ENCODE results near the gene ME3. TPM values are rescaled to one million over a fixed set of nuclear protein-coding genes. Genes with fewer than 3 reads are reported as not detected.

Gene ME3
- total RNA-seq, 1 donor from 2014 or later: 67.7 TPM

DNA sequence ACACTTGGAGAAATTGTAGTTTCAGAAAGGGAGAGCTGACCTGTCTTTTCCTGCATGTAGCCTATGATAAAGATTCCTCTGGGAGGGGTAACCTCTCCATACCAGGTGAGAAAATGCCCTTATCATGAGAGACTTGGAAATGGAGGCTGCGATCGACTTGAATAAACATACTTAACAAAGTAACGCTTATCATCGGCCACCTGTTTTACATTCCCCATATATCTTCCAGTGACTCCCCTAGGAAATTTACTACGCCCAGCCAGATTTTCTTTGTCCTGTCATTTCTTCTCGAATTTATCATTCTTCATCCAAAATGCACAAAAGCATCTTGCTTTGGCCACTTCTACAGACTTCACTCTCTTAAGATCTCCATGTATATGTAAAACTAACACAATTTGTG lies 154.2 kb downstream of the ME3 start:
- DNase-seq (ENCODE audit: low read depth, low spot score): no peak

DNA sequence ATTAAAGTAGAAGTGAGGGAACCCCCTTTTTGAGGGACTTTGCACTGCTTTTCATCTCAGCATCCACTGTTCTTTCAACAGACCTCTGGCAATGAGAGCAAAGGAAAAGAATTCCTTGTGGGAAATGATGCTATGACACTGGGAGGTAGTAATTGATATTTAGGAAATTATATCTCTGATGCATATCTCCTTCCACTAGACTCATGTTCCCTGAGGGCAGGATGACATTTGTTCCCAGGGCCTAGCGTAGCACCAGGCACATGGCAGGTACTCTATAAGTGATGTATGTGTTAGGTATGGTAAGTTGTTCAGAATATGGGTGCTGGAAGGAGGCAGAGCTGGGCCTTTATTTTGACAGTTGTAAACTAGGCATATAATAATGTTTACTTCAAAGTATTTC lies 154.9 kb downstream of the ME3 start:
- DNase-seq (ENCODE audit: low read depth, low spot score): no peak

GRCh38 chr11:86515297-86516094 lies 156.9 kb downstream of the ME3 start:
- peak; percentile 95 for DNase-seq (ENCODE audit: low read depth, low spot score)

DNA sequence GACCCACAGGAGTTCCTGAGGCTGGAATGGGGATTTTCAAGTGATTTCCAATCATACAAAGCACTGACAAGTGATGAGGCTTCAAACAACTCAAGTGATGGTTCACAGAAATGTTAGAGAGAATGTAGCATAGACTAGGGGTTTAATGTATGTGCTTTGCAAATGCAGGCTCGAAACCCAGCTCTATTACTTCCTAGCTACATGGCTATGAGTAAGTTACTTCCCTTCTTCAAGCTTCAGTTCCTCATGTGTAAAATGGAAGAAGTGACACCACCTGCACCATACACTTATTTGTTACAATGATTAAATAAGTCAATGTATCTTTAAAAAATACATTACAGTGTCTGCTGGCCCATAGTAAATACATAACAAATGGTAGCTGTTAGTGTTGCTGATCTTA lies 158.0 kb downstream of the ME3 start:
- no peak for DNase-seq (ENCODE audit: low read depth, low spot score)

DNA sequence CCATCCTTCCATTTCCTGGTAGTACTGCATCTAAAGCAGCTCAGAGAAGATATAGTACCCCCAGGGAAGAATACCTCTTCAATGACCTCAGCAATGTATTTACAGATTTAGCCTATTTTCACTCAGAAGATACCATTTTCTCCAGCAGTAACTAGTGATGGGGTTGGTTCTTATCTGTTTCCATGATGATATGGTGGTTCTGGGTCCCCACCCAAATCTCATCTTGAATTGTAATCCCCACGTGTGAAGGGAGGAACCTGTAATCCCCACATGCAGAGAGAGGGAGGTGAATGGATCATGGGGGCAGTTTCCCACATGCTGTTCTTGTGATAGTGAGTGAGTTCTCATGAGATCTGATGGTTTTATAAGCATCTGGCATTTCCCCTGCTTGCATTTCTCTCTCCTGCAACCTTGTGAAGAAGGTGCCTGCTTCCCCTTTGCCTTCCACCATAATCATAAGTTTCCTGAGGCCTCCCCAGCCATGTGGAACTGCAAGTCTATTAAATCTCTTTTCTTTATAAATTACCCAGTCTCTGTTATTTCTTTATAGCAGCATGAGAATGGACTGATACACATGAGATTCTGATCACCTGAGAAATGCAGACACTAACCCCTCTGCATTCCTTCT lies 158.6 kb downstream of the ME3 start:
- DNase-seq (ENCODE audit: low read depth, low spot score): no peak

DNA sequence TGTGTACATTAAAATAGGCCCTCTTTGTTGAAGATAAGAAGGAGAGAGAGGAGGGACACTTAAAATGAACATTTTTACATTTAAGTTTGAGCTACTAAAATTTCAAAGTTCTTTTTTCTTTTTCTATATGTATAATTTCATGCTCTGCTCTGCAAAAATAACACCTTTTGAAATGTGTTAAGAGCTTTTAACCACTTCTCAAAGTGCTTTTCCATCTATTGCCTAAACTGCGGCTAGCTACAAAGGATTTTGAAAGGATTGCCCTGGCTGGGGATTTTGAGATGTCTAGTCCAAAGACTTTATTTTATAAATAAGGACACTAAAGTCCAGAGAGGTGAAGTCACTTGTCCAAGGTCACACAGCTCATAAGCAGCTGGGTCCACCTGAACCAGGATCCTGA lies 159.3 kb downstream of the ME3 start:
- DNase-seq (ENCODE audit: low read depth, low spot score): no peak

DNA sequence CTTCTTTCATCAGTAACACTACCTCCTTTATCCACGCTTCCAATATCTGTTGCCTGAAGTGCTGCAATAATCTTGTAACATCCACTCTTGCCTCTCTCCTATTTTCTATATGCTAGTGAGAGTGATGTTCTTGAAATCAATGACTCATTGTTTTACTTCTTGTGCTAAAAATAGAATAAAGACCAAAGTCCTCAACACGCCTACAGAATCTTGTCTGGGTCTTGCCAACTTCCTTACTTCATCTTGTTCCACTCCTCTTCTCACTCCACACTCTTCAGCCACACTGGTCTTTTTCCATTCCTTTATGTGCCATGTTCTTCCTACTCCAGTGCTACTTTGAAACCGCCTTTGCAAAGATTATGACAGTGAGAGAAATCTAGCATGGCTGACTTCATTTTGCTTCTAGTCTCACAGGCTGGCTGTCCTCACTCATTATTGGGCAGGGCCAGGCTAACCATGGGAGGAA lies 161.3 kb downstream of the ME3 start:
- DNase-seq (ENCODE audit: low read depth, low spot score): no peak

- no peak for DNase-seq (ENCODE audit: low read depth, low spot score)
Measured at GRCh38 chr11:86510674-86511073, 161.7 kb downstream of the ME3 start.

DNA sequence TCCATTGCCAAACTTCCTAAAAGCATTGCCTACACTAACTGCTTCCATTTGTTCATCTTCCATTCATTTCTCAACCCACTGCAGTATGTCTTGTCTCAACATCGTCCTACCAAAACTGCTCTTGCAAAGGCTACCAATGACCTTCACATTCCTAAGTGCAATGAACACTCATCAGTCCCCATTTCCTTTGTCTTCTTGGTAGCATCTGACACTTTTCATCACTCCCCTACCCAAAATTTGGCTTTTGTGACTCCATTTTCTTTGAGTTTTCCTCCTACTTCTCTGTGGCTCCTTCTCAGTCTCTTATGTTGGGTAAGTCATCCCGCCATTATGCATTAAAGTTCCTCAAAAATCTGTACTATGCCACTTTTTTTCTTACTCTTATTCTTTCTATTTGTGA lies 162.3 kb downstream of the ME3 start:
- DNase-seq (ENCODE audit: low read depth, low spot score): no peak

- DNase-seq (ENCODE audit: low read depth, low spot score): no peak
Measured at GRCh38 chr11:86509588-86509974, 162.8 kb downstream of the ME3 start.

GRCh38 chr11:86508604-86509587 lies 163.5 kb downstream of the ME3 start:
- DNase-seq (ENCODE audit: low read depth, low spot score): no peak

- no peak for DNase-seq (ENCODE audit: low read depth, low spot score)
Measured at GRCh38 chr11:86507249-86507845, 165.1 kb downstream of the ME3 start.

DNA sequence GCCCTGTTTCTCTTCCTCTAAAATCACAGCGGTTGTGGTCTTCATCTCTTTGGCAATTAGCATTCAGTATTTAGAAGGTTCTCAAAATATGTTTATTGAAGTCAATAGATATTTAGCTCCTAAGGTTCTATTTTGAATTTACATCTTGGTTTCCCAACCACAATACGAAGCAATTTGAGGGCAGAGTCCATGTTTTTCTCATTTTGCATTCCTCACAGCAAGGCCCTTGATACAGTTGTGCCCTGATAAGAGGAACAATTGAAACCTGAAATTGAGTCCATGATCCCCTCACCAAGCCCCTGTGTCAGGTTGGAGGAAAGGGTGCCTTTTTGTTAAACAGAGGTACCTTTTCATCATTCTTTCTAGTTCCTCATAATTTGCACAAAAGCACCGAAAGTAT lies 166.2 kb downstream of the ME3 start:
- no peak for DNase-seq (ENCODE audit: low read depth, low spot score)

GRCh38 chr11:86503131-86503530 lies 169.3 kb downstream of the ME3 start:
- no peak for DNase-seq (ENCODE audit: low read depth, low spot score)

- no peak for DNase-seq (ENCODE audit: low read depth, low spot score)
Measured at GRCh38 chr11:86502137-86502642, 170.2 kb downstream of the ME3 start.

- DNase-seq (ENCODE audit: low read depth, low spot score): no peak
Measured at GRCh38 chr11:86500500-86501140, 171.8 kb downstream of the ME3 start.

- no peak for DNase-seq (ENCODE audit: low read depth, low spot score)
Measured at GRCh38 chr11:86499723-86500129, 172.7 kb downstream of the ME3 start.

DNA sequence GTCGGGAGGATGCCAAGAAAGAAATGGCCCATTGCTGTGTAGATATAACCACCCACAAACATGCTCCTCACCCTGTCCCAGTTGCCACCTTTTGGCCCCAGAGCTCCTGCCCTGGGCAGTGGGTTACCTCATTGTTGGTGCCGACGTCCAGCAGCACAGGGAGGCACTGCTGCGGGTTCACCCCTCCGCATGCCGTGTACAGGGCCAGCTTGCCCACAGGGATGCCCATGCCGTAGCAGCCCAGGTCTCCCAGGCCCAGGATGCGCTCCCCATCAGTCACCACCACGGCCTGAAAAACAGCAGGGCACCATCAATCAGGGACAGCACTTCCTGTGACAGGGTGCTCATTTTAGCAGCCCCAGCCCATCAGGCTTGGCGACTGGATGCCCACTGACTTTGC lies 174.6 kb downstream of the ME3 start:
- DNase-seq (ENCODE audit: low read depth, low spot score): no peak

DNA sequence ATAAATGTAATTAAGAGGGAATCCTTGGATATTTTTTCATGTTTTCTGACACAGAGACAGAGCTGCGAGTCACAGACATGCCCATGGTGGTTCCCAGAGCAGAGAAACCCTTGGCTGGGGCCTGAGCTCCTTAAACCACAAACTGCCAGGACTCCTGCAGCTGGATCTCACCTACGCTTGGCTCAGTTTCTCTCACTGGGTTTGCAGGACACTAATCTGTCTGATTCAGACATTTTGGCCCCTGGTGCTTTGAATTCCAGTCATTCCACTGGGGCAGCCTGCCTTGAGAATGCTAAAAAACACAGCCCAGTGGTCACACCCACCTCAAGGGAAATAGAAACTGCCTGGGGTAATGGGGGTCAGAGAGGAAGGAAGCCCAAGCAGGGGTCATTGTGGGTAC lies 175.1 kb downstream of the ME3 start:
- DNase-seq (ENCODE audit: low read depth, low spot score): no peak

DNA sequence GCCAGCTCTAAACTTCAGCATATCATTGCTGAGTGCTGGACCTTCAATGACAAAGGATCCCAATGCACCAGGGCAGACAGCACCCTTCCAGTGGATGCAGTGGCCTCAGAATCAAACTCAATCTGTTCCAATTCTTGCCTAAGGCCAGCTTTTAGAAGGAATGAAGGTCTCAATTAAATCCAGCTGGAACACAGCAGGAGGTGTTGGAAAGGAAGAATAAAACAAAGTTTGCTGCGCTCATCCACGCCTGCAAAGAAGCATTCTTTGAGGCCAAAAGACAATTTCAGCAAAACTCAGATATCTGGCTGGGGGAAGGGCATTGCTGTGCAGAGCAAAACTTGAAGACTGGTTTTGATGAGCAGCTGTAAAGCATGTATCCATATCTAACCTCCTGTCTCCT lies 177.1 kb downstream of the ME3 start:
- DNase-seq (ENCODE audit: low read depth, low spot score): no peak

All from pulmonary artery endothelial cell (primary cell).